Panc1 (cell line): ENCODE measurements around the gene SDR9C7. TPM values are rescaled to one million over a fixed set of nuclear protein-coding genes. Genes with fewer than 3 reads are reported as not detected.

Experiments used
- ATAC-seq: fragments of 200-7000 bp; cut with Tn5 transposase; 2 replicates; pipeline ENCODE4 v1.9.1; 2020; ENCODE audit warnings: mild to moderate bottlenecking, moderate library complexity
- BruUV-seq: library from RNA; stranded (reverse); fragments of 400-500 nt; replicated peaks from 2 replicates; lab custom pipeline; 2021; lab: Mats Ljungman, UMichigan
- CTCF ChIA-PET: fragments of 300-600 bp; sonication (Branson Sonifier 250); formaldehyde crosslinking; loops from one replicate; lab custom pipeline; 2022; ENCODE audit warnings: antibody characterized with exemption; lab: Charles Lee
- POLR2A ChIA-PET: fragments of 300-600 bp; sonication (Branson Sonifier 250); formaldehyde crosslinking; loops from one replicate; lab custom pipeline; 2022; ENCODE audit warnings: antibody characterized with exemption; lab: Charles Lee
- DNase-seq: peaks from one replicate; pipeline ENCODE4 v3.0.0-alpha.2; 2010; ENCODE audit warnings: low read depth, low spot score
- H3K27ac ChIP-seq: 2 replicates; pipeline ENCODE4 v1.5.1; 2011; ENCODE audit warnings: mild to moderate bottlenecking, low read length, inconsistent platforms
- H3K27me3 ChIP-seq: fragments of 200-500 bp; sonication (Bioruptor generic); 2 replicates; pipeline ENCODE4 v1.6.0; 2014; ENCODE audit warnings: low read length, inconsistent platforms; ENCODE audit not compliant: control insufficient read depth, insufficient read depth
- H3K36me3 ChIP-seq: fragments of 200-500 bp; sonication (Bioruptor generic); 2 replicates; pipeline ENCODE4 v1.5.1; 2014; ENCODE audit warnings: inconsistent platforms, mild to moderate bottlenecking, low read length, moderate library complexity; ENCODE audit not compliant: control insufficient read depth, insufficient read depth
- H3K4me1 ChIP-seq: 2 replicates; pipeline ENCODE4 v1.5.1; 2011; ENCODE audit warnings: inconsistent platforms, mild to moderate bottlenecking, low read length, moderate library complexity; ENCODE audit not compliant: control insufficient read depth, insufficient read depth
- H3K4me3 ChIP-seq, 2 experiments: 2 replicates each; pipeline ENCODE4 v1.5.1; 2011 to 2012; ENCODE audit warnings: low read depth in 2 of 2, low read length in 2 of 2, mild to moderate bottlenecking in 2 of 2, inconsistent platforms in 1 of 2, moderate library complexity in 1 of 2
- H3K9me3 ChIP-seq: fragments of 200-500 bp; sonication (Bioruptor generic); 2 replicates; pipeline ENCODE4 v1.5.1; 2014; ENCODE audit warnings: low read depth, mild to moderate bottlenecking, inconsistent platforms, low read length, moderate library complexity; ENCODE audit not compliant: control insufficient read depth, insufficient read depth
- POLR2AphosphoS5 ChIP-seq: IDR thresholded peaks from 2 replicates; pipeline ENCODE4 v1.6.1; 2012; ENCODE audit warnings: mild to moderate bottlenecking, low read depth, low read length, moderate library complexity
- SIN3A ChIP-seq: IDR thresholded peaks from 2 replicates; pipeline ENCODE4 v1.6.1; 2012; ENCODE audit warnings: low read depth, mild to moderate bottlenecking, low read length, moderate library complexity, borderline replicate concordance; ENCODE audit not compliant: insufficient read depth
- TCF7L2 ChIP-seq: IDR thresholded peaks from 2 replicates; pipeline ENCODE4 v1.6.1; 2011; ENCODE audit warnings: mild to moderate bottlenecking, low read depth, low read length, inconsistent platforms
- in situ Hi-C: cut with HindIII; loops from 2 replicates; pipeline ENCODE4 v1.10.0; 2016; ENCODE audit warnings: low sequenced_read_pairs, low pct_unique_long_range_greater_than_20kb
- intact Hi-C: fragments of 100-400 bp; cut with micrococcal nuclease; formaldehyde crosslinking; loops from one replicate; pipeline ENCODE4 v1.10.0; 2022; ENCODE audit not compliant: unreplicated experiment
- total RNA-seq: library from RNA; stranded (reverse); gene quantifications from one replicate; pipeline ENCODE4 v1.2.1, GENCODE V29; 2021; ENCODE audit not compliant: unreplicated experiment
- TF ChIP-seq, protein P1 (sequence below), 2 experiments: IDR thresholded peaks; 2 replicates each; pipeline ENCODE4 v1.6.1; 2011 to 2012; ENCODE audit warnings: low read depth in 2 of 2, control low read depth in 1 of 2, low read length in 1 of 2, mild to moderate bottlenecking in 1 of 2, moderate library complexity in 1 of 2; ENCODE audit not compliant: insufficient read depth in 1 of 2
- TF ChIP-seq, protein P2 (sequence below): fragments of 450-650 bp; IDR thresholded peaks from 2 replicates; pipeline ENCODE4 v1.5.1; 2017; ENCODE audit warnings: mild to moderate bottlenecking

Gene SDR9C7
- total RNA-seq, 1 experiment from 2014 or later: not detected

DNA sequence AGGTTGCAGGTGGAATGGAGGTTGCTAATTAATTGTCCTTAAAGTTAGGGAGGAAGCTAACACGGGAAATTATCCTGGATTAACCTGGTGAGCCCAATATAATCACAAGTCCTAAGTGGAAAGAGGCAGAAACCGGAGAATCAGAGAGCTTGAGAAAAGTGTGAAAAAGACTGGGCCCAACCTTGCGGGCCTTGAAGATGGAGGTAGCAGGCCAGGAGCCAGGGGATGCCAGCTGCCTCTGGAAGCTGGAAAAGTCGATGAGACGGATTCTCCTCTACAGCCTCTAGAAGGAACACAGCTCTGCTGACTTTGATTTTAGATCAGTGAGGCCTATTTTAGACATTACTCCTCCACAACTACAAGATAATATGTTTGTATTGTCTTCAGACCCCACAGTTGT lies 2.1 kb downstream of the SDR9C7 start:
- DNase-seq (no peak), ATAC-seq (no peak)
- in situ Hi-C loops: no loop called here
- ChIA-PET CTCF (no interaction called here), POLR2A (interaction anchor here (0.5 kb wide), 1 partner anchor 1028 kb away, joined by 7 read pairs; no protein-coding TSS in a partner anchor)
- H3K4me3 ChIP-seq: no peak overlapping the region
- intact Hi-C loops: no loop called here
- H3K9me3 ChIP-seq: no peaks in the 10 kb centered on the region
- TF ChIP-seq POLR2AphosphoS5 (no peak), SIN3A (no peak), TCF7L2 (no peak)
- TF ChIP-seq, protein P1, sequence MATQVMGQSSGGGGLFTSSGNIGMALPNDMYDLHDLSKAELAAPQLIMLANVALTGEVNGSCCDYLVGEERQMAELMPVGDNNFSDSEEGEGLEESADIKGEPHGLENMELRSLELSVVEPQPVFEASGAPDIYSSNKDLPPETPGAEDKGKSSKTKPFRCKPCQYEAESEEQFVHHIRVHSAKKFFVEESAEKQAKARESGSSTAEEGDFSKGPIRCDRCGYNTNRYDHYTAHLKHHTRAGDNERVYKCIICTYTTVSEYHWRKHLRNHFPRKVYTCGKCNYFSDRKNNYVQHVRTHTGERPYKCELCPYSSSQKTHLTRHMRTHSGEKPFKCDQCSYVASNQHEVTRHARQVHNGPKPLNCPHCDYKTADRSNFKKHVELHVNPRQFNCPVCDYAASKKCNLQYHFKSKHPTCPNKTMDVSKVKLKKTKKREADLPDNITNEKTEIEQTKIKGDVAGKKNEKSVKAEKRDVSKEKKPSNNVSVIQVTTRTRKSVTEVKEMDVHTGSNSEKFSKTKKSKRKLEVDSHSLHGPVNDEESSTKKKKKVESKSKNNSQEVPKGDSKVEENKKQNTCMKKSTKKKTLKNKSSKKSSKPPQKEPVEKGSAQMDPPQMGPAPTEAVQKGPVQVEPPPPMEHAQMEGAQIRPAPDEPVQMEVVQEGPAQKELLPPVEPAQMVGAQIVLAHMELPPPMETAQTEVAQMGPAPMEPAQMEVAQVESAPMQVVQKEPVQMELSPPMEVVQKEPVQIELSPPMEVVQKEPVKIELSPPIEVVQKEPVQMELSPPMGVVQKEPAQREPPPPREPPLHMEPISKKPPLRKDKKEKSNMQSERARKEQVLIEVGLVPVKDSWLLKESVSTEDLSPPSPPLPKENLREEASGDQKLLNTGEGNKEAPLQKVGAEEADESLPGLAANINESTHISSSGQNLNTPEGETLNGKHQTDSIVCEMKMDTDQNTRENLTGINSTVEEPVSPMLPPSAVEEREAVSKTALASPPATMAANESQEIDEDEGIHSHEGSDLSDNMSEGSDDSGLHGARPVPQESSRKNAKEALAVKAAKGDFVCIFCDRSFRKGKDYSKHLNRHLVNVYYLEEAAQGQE (IDR thresholded peaks at IDR 0.05; ENCODE audit: insufficient read depth in 1 of 2, low read depth in 2 of 2, low read length in 1 of 2): no peak
- TF ChIP-seq, protein P2, sequence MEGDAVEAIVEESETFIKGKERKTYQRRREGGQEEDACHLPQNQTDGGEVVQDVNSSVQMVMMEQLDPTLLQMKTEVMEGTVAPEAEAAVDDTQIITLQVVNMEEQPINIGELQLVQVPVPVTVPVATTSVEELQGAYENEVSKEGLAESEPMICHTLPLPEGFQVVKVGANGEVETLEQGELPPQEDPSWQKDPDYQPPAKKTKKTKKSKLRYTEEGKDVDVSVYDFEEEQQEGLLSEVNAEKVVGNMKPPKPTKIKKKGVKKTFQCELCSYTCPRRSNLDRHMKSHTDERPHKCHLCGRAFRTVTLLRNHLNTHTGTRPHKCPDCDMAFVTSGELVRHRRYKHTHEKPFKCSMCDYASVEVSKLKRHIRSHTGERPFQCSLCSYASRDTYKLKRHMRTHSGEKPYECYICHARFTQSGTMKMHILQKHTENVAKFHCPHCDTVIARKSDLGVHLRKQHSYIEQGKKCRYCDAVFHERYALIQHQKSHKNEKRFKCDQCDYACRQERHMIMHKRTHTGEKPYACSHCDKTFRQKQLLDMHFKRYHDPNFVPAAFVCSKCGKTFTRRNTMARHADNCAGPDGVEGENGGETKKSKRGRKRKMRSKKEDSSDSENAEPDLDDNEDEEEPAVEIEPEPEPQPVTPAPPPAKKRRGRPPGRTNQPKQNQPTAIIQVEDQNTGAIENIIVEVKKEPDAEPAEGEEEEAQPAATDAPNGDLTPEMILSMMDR: no peak
- no peak overlapping the region for H3K27ac ChIP-seq
- no peaks in the 10 kb centered on the region for H3K27me3 ChIP-seq
- no peaks in the 10 kb centered on the region for H3K4me1 ChIP-seq
- no TSS peak for BruUV-seq
- H3K36me3 ChIP-seq: no peaks in the 10 kb centered on the region

DNA sequence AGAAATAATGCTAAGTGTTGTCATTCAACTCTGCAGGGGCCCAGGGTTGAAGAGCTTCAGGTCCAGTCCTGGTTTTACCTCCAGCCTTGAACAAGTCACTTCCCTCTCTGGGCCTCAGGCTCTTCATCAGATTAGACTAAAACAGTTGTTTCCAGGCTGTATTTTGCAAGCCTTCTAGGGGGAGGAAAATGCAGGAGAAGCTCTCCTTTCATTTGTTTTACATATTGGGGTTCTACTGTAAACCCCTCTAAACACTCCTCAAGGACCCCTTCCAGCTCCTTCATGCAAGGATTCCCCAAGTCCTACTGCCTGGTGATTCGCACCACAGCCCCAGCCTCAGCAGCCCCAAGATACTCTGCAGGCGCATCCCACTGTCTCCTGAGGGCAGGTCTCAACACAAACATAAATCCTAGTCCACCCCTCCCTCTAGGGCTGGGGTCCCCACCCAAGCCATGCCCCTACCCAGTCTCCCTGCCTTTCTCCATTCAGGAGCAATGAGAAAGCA lies 2.7 kb downstream of the SDR9C7 start:
- POLR2A ChIA-PET: no interaction called here
- H3K9me3 ChIP-seq: no peaks in the 10 kb centered on the region
- CTCF ChIA-PET: no interaction called here
- no peak for ATAC-seq
- H3K27me3 ChIP-seq: peaks cover 3% of the 10 kb centered on the region; the same call in 1 of the 2 replicates
- TF ChIP-seq, protein P2: no peak
- TF ChIP-seq SIN3A (no peak), POLR2AphosphoS5 (no peak), TCF7L2 (no peak)
- TF ChIP-seq, protein P1 (IDR thresholded peaks at IDR 0.05; ENCODE audit: insufficient read depth in 1 of 2, low read depth in 2 of 2, low read length in 1 of 2): no peak
- no peak for DNase-seq
- no peaks in the 10 kb centered on the region for H3K36me3 ChIP-seq
- H3K4me1 ChIP-seq: no peaks in the 10 kb centered on the region
- no TSS peak for BruUV-seq
- intact Hi-C loops (no loop called here), in situ Hi-C loops (no loop called here)
- H3K4me3 ChIP-seq: no peak overlapping the region
- H3K27ac ChIP-seq: no peak overlapping the region
